ENCODE data around the gene FKBP14. TPM values are rescaled to one million over a fixed set of nuclear protein-coding genes. Genes with fewer than 3 reads are reported as not detected.

FKBP14 gene
- total RNA-seq, 6 donors from 2014 or later = 4.2 to 13.7 (median 9.5) TPM

DNA sequence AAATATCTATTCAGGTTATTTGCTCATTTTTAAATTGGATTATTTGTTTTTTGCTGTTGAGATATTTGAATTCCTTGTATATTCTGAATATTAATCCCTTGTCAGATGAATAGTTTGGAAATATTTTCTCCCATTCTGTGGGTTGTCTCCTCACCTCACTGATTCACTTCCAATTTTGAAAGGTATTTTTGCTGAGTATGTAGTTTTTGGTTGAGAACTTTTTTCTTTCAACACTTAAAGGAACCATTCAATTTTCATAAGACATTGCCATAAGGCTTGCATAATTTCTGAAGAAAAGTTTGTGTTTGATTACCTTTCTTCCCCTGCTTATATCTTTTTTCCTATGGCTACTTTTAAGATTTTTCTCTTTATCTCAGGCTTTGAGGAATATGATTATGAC is 28.0 kb downstream of the FKBP14 start:
- Histone ChIP-seq H3K4me1 (no peaks in the 10 kb centered on the region), H3K36me3 (no peaks in the 10 kb centered on the region), H3K9me3 (peaks cover 3 to 11% (median 6%) of the 10 kb centered on the region in 4 donors), H3K4me3 (no peak overlapping the region), H3K27me3 (no peaks in the 10 kb centered on the region), H3K27ac (no peak overlapping the region)
- no peak for DNase-seq
- ATAC-seq (ENCODE audit: low FRiP score in 2 of 2) = no peak
- TF ChIP-seq POLR2AphosphoS5 (IDR thresholded peaks at IDR 0.05) = no peak
- TF ChIP-seq EP300 (IDR thresholded peaks at IDR 0.05) = no peak
- TF ChIP-seq, protein P1, sequence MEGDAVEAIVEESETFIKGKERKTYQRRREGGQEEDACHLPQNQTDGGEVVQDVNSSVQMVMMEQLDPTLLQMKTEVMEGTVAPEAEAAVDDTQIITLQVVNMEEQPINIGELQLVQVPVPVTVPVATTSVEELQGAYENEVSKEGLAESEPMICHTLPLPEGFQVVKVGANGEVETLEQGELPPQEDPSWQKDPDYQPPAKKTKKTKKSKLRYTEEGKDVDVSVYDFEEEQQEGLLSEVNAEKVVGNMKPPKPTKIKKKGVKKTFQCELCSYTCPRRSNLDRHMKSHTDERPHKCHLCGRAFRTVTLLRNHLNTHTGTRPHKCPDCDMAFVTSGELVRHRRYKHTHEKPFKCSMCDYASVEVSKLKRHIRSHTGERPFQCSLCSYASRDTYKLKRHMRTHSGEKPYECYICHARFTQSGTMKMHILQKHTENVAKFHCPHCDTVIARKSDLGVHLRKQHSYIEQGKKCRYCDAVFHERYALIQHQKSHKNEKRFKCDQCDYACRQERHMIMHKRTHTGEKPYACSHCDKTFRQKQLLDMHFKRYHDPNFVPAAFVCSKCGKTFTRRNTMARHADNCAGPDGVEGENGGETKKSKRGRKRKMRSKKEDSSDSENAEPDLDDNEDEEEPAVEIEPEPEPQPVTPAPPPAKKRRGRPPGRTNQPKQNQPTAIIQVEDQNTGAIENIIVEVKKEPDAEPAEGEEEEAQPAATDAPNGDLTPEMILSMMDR (IDR thresholded peaks at IDR 0.05) = no peak
- no peak for TF ChIP-seq POLR2A (IDR thresholded peaks at IDR 0.05)

GRCh38 chr7:29996321-29996720 is 30.2 kb downstream of the FKBP14 start:
- no peak for TF ChIP-seq EP300 (IDR thresholded peaks at IDR 0.05)
- TF ChIP-seq POLR2A (IDR thresholded peaks at IDR 0.05) = no peak
- TF ChIP-seq POLR2AphosphoS5 (IDR thresholded peaks at IDR 0.05) = no peak
- TF ChIP-seq, protein P1 (IDR thresholded peaks at IDR 0.05) = no peak
- no peaks in the 10 kb centered on the region for H3K4me1 ChIP-seq
- no peaks in the 10 kb centered on the region for H3K36me3 ChIP-seq
- H3K27me3 ChIP-seq = no peaks in the 10 kb centered on the region
- H3K4me3 ChIP-seq = no peak overlapping the region
- H3K9me3 ChIP-seq = peaks cover 8 to 20% (median 13%) of the 10 kb centered on the region in 4 donors
- ATAC-seq (ENCODE audit: low FRiP score in 2 of 2) (no peak), DNase-seq (no peak)
- no peak overlapping the region for H3K27ac ChIP-seq

DNA sequence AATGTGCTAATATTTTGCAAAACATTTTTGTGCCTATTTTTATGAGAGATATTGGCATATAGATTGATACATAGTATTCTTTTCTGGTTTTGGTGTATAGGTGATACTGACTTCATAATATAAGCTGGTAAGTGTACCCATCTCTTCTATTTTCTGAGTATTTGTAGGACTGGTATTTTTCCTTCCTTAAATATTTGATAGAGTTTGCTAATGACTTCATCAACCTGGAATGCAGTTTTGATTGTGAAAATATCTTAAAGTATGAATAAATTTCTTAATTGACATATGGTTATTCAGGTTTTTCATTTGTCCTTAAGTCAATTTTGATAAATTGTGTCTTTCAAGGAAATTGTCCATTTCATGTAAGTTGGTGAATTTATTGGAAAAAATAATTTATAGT is 30.9 kb downstream of the FKBP14 start:
- H3K4me3 ChIP-seq = no peak overlapping the region
- no peak overlapping the region for H3K27ac ChIP-seq
- TF ChIP-seq EP300 (IDR thresholded peaks at IDR 0.05) = no peak
- no peak for TF ChIP-seq POLR2AphosphoS5 (IDR thresholded peaks at IDR 0.05)
- TF ChIP-seq, protein P1 (IDR thresholded peaks at IDR 0.05) = no peak
- TF ChIP-seq POLR2A (IDR thresholded peaks at IDR 0.05) = no peak
- no peak for ATAC-seq (ENCODE audit: low FRiP score in 2 of 2)
- DNase-seq = no peak
- peaks cover 8 to 20% (median 13%) of the 10 kb centered on the region in 4 donors for H3K9me3 ChIP-seq
- no peaks in the 10 kb centered on the region for H3K27me3 ChIP-seq
- H3K36me3 ChIP-seq = no peaks in the 10 kb centered on the region
- H3K4me1 ChIP-seq = no peaks in the 10 kb centered on the region

DNA sequence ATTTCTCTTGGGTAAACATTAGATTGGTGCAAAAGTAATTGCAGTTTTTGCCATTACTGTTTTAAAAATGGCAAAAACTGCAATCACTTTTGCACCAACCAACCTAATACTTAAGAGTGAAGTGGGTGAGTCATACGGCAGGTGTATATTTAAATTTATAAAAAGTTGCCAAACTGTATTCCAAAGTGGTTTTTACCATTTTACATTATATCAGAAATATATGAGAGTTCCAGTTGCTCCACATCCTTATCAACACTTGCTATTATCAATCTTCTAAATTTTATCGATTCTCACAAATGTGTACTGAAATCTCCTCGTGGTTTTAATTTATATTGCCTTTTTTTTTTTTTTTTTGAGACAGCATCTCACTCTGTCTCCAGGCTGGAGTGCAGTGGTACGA is 33.4 kb downstream of the FKBP14 start:
- no peak overlapping the region for H3K4me3 ChIP-seq
- H3K27ac ChIP-seq = no peak overlapping the region
- H3K4me1 ChIP-seq = peaks cover 0 to 20% (median 2%) of the 10 kb centered on the region in 4 donors
- peaks cover 8 to 20% (median 13%) of the 10 kb centered on the region in 4 donors for H3K9me3 ChIP-seq
- TF ChIP-seq EP300 (IDR thresholded peaks at IDR 0.05) (no peak), POLR2A (IDR thresholded peaks at IDR 0.05) (no peak), POLR2AphosphoS5 (IDR thresholded peaks at IDR 0.05) (no peak)
- TF ChIP-seq, protein P1 (IDR thresholded peaks at IDR 0.05) = no peak
- ATAC-seq (ENCODE audit: low FRiP score in 2 of 2) (no peak), DNase-seq (no peak)
- H3K27me3 ChIP-seq = peaks cover 0 to 6% (median 0%) of the 10 kb centered on the region in 4 donors
- WGBS, 2 donors = 86 to 87% methylated on average over 4 of the region's 4 CpGs
- H3K36me3 ChIP-seq = no peaks in the 10 kb centered on the region

GRCh38 chr7:29991937-29992336 is 34.6 kb downstream of the FKBP14 start:
- DNase-seq (no peak), ATAC-seq (ENCODE audit: low FRiP score in 2 of 2) (no peak)
- Histone ChIP-seq H3K9me3 (peaks cover 8 to 19% (median 13%) of the 10 kb centered on the region in 4 donors), H3K27ac (no peak overlapping the region), H3K36me3 (no peaks in the 10 kb centered on the region), H3K4me3 (no peak overlapping the region), H3K4me1 (peaks cover 4 to 32% (median 7%) of the 10 kb centered on the region in 4 donors), H3K27me3 (peaks cover 0 to 6% (median 0%) of the 10 kb centered on the region in 4 donors)
- TF ChIP-seq, protein P1 (IDR thresholded peaks at IDR 0.05) = no peak
- TF ChIP-seq POLR2AphosphoS5 (IDR thresholded peaks at IDR 0.05) (no peak), POLR2A (IDR thresholded peaks at IDR 0.05) (no peak), EP300 (IDR thresholded peaks at IDR 0.05) (no peak)
- WGBS, 2 donors = 92 to 95% methylated on average over 3 to 5 of the region's 5 CpGs

Measured in upper lobe of left lung (tissue), 6 donors.